Gastrocnemius medialis (tissue), 4 donors: ENCODE results near the gene PLPP1.

Experiments
- POLR2A ChIP-seq, 2 donors: fragments of 450-650 bp; IDR thresholded peaks; one replicate each; pipeline ENCODE4 v1.6.1; 2017; ENCODE audit warnings: antibody characterized with exemption in 2 of 2, mild to moderate bottlenecking in 2 of 2, moderate library complexity in 2 of 2
- TF ChIP-seq, protein P1 (sequence below), 5 experiments: fragments of 450-650 bp in 3 of 5; fragments of 200-600 bp in 2 of 5; sonication (generic) in 2 of 5; IDR thresholded peaks in 4 of 5; conservative IDR thresholded peaks in 1 of 5; 1 replicate in 4 of 5; 2 replicates in 1 of 5; pipeline ENCODE4 v1.5.1; 2016 to 2019; ENCODE audit warnings: antibody characterized with exemption in 5 of 5, mild to moderate bottlenecking in 3 of 5, moderate library complexity in 3 of 5

DNA sequence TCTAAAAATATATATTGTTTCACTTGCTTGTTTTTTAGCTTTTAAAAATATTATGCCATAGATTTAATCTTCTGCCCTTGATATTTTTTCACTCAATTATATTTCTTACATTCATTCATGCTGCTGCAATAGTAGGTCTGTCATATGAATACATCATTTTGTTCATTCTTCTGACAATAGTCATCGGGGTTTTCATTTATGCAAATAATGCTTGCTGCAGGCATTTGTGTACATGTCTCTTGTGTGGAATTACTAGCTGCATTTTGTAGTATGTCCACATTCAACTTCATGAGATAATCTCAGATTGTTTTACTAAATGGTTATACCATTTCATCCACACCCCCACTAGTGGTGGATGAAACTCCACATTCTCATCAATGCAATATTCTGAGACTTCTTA lies 5.3 kb upstream of the PLPP1 start:
- TF ChIP-seq POLR2A (IDR thresholded peaks at IDR 0.05): no peak
- TF ChIP-seq, protein P1, sequence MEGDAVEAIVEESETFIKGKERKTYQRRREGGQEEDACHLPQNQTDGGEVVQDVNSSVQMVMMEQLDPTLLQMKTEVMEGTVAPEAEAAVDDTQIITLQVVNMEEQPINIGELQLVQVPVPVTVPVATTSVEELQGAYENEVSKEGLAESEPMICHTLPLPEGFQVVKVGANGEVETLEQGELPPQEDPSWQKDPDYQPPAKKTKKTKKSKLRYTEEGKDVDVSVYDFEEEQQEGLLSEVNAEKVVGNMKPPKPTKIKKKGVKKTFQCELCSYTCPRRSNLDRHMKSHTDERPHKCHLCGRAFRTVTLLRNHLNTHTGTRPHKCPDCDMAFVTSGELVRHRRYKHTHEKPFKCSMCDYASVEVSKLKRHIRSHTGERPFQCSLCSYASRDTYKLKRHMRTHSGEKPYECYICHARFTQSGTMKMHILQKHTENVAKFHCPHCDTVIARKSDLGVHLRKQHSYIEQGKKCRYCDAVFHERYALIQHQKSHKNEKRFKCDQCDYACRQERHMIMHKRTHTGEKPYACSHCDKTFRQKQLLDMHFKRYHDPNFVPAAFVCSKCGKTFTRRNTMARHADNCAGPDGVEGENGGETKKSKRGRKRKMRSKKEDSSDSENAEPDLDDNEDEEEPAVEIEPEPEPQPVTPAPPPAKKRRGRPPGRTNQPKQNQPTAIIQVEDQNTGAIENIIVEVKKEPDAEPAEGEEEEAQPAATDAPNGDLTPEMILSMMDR (IDR thresholded peaks at IDR 0.05 in 4 of 5, conservative IDR thresholded peaks at IDR 0.05 in 1 of 5): no peak
